ENCODE results near the gene UBALD1.
"Not testable (repeated sequence)": the region's sequence is repeated elsewhere in the genome, so short reads cannot be mapped to it uniquely, and the experiment has no call there.

The UBALD1 gene

GRCh38 chr16:4591706-4592470 lies 22.8 kb downstream of the UBALD1 start:
- Histone ChIP-seq H3K36me3 (ENCODE audit: insufficient read depth, low read length) (no peaks in the 10 kb centered on the region), H2AFZ (ENCODE audit: low read length, unreplicated experiment) (no peak overlapping the region), H3K27ac (ENCODE audit: low read depth, low read length) (no peak overlapping the region), H3K27me3 (ENCODE audit: insufficient read depth, low read length) (peaks cover 23% of the 10 kb centered on the region), H3K79me2 (ENCODE audit: control insufficient read depth, insufficient read depth, low read length, unreplicated experiment) (no peaks in the 10 kb centered on the region), H3K4me1 (ENCODE audit: control insufficient read depth, insufficient read depth, low read length, unreplicated experiment) (no peaks in the 10 kb centered on the region), H3K4me3 (ENCODE audit: low read depth, low read length) (no peak overlapping the region)

DNA sequence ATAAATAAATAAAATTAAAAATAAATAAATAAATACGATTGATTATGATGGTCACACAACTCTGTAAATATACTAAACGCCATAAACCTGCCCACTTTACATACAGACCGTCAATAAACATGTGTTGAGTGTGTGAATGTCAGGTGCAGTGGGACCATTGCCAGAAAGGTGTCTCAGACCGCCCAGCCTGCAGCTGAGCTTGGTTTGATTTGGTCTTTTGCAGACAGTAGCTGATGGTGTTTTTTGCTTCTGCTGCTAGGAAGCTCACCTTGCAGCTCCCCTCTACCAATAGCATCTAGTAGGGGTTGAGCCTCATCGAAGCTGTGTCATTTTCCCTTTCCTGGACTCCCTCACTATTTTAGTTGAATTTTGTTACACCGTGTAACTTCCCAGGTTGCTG lies 23.5 kb downstream of the UBALD1 start:
- Histone ChIP-seq H3K27me3 (ENCODE audit: insufficient read depth, low read length) (peaks cover 26% of the 10 kb centered on the region), H3K4me1 (ENCODE audit: control insufficient read depth, insufficient read depth, low read length, unreplicated experiment) (no peaks in the 10 kb centered on the region), H3K27ac (ENCODE audit: low read depth, low read length) (no peak overlapping the region), H3K4me3 (ENCODE audit: low read depth, low read length) (no peak overlapping the region), H2AFZ (ENCODE audit: low read length, unreplicated experiment) (no peak overlapping the region), H3K79me2 (ENCODE audit: control insufficient read depth, insufficient read depth, low read length, unreplicated experiment) (no peaks in the 10 kb centered on the region), H3K36me3 (ENCODE audit: insufficient read depth, low read length) (no peaks in the 10 kb centered on the region)

DNA sequence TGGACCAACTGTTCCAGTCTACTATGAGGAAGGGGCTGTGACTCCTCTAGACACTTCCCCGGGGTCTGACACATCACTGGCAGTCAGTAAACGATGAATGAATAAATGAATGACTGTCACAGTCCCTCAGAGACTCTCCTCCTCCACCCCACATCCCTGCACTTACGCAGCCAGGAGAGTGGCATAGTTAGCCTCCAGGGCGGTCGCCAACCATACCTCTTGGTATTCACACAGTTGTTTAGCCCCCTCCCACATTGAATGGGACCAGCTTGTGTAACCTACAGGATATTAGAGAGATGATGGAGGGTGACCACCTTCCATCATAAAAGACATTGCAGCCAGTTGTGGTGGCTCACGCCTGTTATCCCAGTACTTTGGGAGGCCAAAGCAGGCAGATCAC lies 25.7 kb downstream of the UBALD1 start:
- H2AFZ ChIP-seq (ENCODE audit: low read length, unreplicated experiment), result no peak overlapping the region
- no peaks in the 10 kb centered on the region for H3K79me2 ChIP-seq (ENCODE audit: control insufficient read depth, insufficient read depth, low read length, unreplicated experiment)
- H3K36me3 ChIP-seq (ENCODE audit: insufficient read depth, low read length), result no peaks in the 10 kb centered on the region
- H3K4me3 ChIP-seq (ENCODE audit: low read depth, low read length), result no peak overlapping the region
- peaks cover 28% of the 10 kb centered on the region for H3K27me3 ChIP-seq (ENCODE audit: insufficient read depth, low read length)
- no peaks in the 10 kb centered on the region for H3K4me1 ChIP-seq (ENCODE audit: control insufficient read depth, insufficient read depth, low read length, unreplicated experiment)
- no peak overlapping the region for H3K27ac ChIP-seq (ENCODE audit: low read depth, low read length)

GRCh38 chr16:4588386-4588785 lies 26.3 kb downstream of the UBALD1 start:
- Histone ChIP-seq H3K4me1 (ENCODE audit: control insufficient read depth, insufficient read depth, low read length, unreplicated experiment) (no peaks in the 10 kb centered on the region), H3K27me3 (ENCODE audit: insufficient read depth, low read length) (peaks cover 28% of the 10 kb centered on the region), H3K79me2 (ENCODE audit: control insufficient read depth, insufficient read depth, low read length, unreplicated experiment) (no peaks in the 10 kb centered on the region), H3K4me3 (ENCODE audit: low read depth, low read length) (no peak overlapping the region), H3K27ac (ENCODE audit: low read depth, low read length) (no peak overlapping the region), H3K36me3 (ENCODE audit: insufficient read depth, low read length) (no peaks in the 10 kb centered on the region), H2AFZ (ENCODE audit: low read length, unreplicated experiment) (no peak overlapping the region)

DNA sequence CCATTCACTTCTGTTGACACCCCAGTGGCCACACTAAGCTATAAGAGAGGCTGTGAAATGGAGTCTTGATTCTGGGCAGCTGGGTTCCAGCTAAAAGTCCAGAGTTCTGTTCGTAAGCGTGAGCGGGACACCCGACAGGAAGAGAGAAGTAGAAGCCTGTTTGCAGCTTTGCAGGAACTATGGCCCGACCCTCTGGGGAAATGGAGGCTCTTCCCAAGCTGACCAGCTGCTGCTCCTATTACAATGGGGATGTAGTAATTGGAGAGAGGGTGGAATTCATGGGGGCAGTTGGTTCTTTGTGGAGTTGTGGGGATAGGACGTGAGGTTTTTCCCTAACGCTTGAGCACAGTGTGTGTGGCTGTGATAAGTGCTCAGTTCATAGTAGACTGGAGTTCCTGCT lies 28.4 kb downstream of the UBALD1 start:
- Histone ChIP-seq H2AFZ (ENCODE audit: low read length, unreplicated experiment) (no peak overlapping the region), H3K79me2 (ENCODE audit: control insufficient read depth, insufficient read depth, low read length, unreplicated experiment) (no peaks in the 10 kb centered on the region), H3K27ac (ENCODE audit: low read depth, low read length) (no peak overlapping the region), H3K4me3 (ENCODE audit: low read depth, low read length) (no peak overlapping the region), H3K4me1 (ENCODE audit: control insufficient read depth, insufficient read depth, low read length, unreplicated experiment) (no peaks in the 10 kb centered on the region), H3K36me3 (ENCODE audit: insufficient read depth, low read length) (no peaks in the 10 kb centered on the region), H3K27me3 (ENCODE audit: insufficient read depth, low read length) (peaks cover 28% of the 10 kb centered on the region)

DNA sequence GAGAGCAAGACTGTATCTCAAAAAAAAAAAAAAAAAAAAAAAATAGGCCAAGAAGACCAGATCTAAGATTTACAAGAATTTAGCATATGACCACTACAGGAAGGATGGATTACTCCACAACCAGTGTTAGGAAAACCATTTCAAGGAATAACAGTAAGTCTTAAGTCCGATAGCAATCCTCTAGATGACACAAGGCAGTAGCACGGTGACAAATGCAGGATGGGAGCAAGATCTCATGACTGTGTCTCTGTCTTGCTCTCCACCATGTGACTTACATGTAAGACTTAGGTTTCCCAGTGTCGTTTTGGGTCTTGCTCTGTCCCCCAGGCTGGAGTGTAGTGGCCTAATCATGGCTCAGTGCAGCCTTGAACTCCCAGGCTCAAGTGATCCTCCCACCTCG lies 30.8 kb downstream of the UBALD1 start:
- no peak overlapping the region for H3K4me3 ChIP-seq (ENCODE audit: low read depth, low read length)
- H3K27ac ChIP-seq (ENCODE audit: low read depth, low read length), result no peak overlapping the region
- no peaks in the 10 kb centered on the region for H3K79me2 ChIP-seq (ENCODE audit: control insufficient read depth, insufficient read depth, low read length, unreplicated experiment)
- H3K4me1 ChIP-seq (ENCODE audit: control insufficient read depth, insufficient read depth, low read length, unreplicated experiment), result no peaks in the 10 kb centered on the region
- H2AFZ ChIP-seq (ENCODE audit: low read length, unreplicated experiment), result no peak overlapping the region
- peaks cover 26% of the 10 kb centered on the region for H3K27me3 ChIP-seq (ENCODE audit: insufficient read depth, low read length)
- H3K36me3 ChIP-seq (ENCODE audit: insufficient read depth, low read length), result no peaks in the 10 kb centered on the region

- Histone ChIP-seq H3K4me1 (ENCODE audit: control insufficient read depth, insufficient read depth, low read length, unreplicated experiment) (no peaks in the 10 kb centered on the region), H3K4me3 (ENCODE audit: low read depth, low read length) (no peak overlapping the region), H3K27ac (ENCODE audit: low read depth, low read length) (no peak overlapping the region), H2AFZ (ENCODE audit: low read length, unreplicated experiment) (no peak overlapping the region), H3K27me3 (ENCODE audit: insufficient read depth, low read length) (no peaks in the 10 kb centered on the region), H3K36me3 (ENCODE audit: insufficient read depth, low read length) (no peaks in the 10 kb centered on the region), H3K79me2 (ENCODE audit: control insufficient read depth, insufficient read depth, low read length, unreplicated experiment) (no peaks in the 10 kb centered on the region)
Measured at GRCh38 chr16:4580250-4580649, 34.4 kb downstream of the UBALD1 start.

- H3K27ac ChIP-seq (ENCODE audit: low read depth, low read length), result no peak overlapping the region
- no peaks in the 10 kb centered on the region for H3K27me3 ChIP-seq (ENCODE audit: insufficient read depth, low read length)
- no peaks in the 10 kb centered on the region for H3K4me1 ChIP-seq (ENCODE audit: control insufficient read depth, insufficient read depth, low read length, unreplicated experiment)
- no peak overlapping the region for H3K4me3 ChIP-seq (ENCODE audit: low read depth, low read length)
- no peak overlapping the region for H2AFZ ChIP-seq (ENCODE audit: low read length, unreplicated experiment)
- H3K79me2 ChIP-seq (ENCODE audit: control insufficient read depth, insufficient read depth, low read length, unreplicated experiment), result no peaks in the 10 kb centered on the region
- no peaks in the 10 kb centered on the region for H3K36me3 ChIP-seq (ENCODE audit: insufficient read depth, low read length)
Measured at GRCh38 chr16:4578961-4579530, 35.6 kb downstream of the UBALD1 start.

- H3K27me3 ChIP-seq (ENCODE audit: insufficient read depth, low read length), result no peaks in the 10 kb centered on the region
- no peaks in the 10 kb centered on the region for H3K4me1 ChIP-seq (ENCODE audit: control insufficient read depth, insufficient read depth, low read length, unreplicated experiment)
- no peaks in the 10 kb centered on the region for H3K36me3 ChIP-seq (ENCODE audit: insufficient read depth, low read length)
- H3K79me2 ChIP-seq (ENCODE audit: control insufficient read depth, insufficient read depth, low read length, unreplicated experiment), result no peaks in the 10 kb centered on the region
- no peak overlapping the region for H2AFZ ChIP-seq (ENCODE audit: low read length, unreplicated experiment)
- H3K27ac ChIP-seq (ENCODE audit: low read depth, low read length), result no peak overlapping the region
- no peak overlapping the region for H3K4me3 ChIP-seq (ENCODE audit: low read depth, low read length)
Measured at GRCh38 chr16:4576008-4576407, 38.7 kb downstream of the UBALD1 start.

DNA sequence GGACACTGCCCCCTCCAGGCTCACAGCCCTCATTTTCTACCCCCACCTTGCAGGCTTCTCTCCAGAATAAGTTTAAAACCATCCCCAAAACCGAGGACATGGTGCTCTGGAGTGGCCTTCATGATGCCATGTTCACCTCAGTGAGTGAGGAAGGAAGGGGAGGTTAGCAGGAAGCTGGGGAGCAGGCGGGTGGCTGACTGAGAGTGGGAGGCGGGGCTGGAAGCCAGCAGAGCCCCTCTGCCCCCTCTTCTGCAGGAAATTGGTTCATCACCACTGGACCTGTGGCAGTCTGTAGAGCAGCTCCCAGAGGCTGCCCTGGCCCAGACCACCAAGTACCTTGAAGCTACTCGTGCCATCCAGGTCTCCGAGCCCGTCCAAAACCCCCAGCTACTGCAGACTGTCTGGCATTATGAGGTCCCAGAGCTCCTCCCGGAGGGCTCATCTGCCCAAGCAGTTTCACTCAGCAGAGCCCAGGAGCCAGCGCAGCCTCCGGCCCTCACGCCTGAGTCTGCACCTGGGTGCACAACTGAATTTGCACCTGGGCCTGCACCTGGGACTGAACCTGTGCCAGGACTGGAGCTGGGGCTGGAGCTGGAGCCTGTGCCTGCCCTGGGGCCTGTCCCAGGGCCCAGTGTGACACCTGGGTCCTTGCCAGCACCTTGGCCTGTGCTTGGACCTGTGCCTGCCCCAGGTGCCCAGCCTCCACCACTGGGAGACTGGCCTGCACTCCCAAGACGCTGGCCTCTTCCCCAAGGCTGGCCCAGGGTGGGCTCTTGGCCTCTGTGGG lies 39.6 kb downstream of the UBALD1 start:
- Histone ChIP-seq H3K36me3 (ENCODE audit: insufficient read depth, low read length) (no peaks in the 10 kb centered on the region), H3K27me3 (ENCODE audit: insufficient read depth, low read length) (no peaks in the 10 kb centered on the region), H3K79me2 (ENCODE audit: control insufficient read depth, insufficient read depth, low read length, unreplicated experiment) (no peaks in the 10 kb centered on the region), H2AFZ (ENCODE audit: low read length, unreplicated experiment) (no peak overlapping the region), H3K27ac (ENCODE audit: low read depth, low read length) (no peak overlapping the region), H3K4me1 (ENCODE audit: control insufficient read depth, insufficient read depth, low read length, unreplicated experiment) (no peaks in the 10 kb centered on the region), H3K4me3 (ENCODE audit: low read depth, low read length) (no peak overlapping the region)

DNA sequence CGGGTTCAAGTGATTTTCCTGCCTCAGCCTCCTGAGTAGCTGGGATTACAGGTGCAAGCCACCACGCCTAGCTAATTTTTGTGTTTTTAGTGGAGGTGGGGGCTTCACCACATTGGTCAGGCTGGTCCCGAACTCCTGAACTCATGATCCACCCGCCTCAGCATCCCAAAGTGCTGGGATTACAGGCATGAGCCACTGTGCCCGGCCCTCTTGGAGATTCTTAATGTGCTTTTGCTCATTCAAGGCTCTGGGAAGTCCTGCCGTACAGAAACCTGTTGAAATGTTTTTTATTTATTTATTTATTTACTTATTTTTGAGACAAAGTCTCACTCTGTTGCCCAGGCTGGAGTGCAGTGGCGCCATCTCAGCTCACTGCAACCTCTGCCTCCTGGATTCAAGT lies 40.8 kb downstream of the UBALD1 start:
- H3K4me1 ChIP-seq (ENCODE audit: control insufficient read depth, insufficient read depth, low read length, unreplicated experiment); H3K36me3 ChIP-seq (ENCODE audit: insufficient read depth, low read length); H3K27me3 ChIP-seq (ENCODE audit: insufficient read depth, low read length); H2AFZ ChIP-seq (ENCODE audit: low read length, unreplicated experiment); H3K27ac ChIP-seq (ENCODE audit: low read depth, low read length); H3K4me3 ChIP-seq (ENCODE audit: low read depth, low read length); H3K79me2 ChIP-seq (ENCODE audit: control insufficient read depth, insufficient read depth, low read length, unreplicated experiment): not testable (repeated sequence)
